GM12875 (cell line): ENCODE measurements around the gene SEC61G.

Experiments used
- H3K4me3 ChIP-seq: one replicate; pipeline ENCODE4 v1.5.1; 2011; ENCODE audit warnings: low read depth, low read length, control low read depth
- TF ChIP-seq, protein P1 (sequence below): IDR thresholded peaks from 2 replicates; pipeline ENCODE4 v1.5.1; 2011; ENCODE audit warnings: low read depth, mild to moderate bottlenecking, control low read depth, inconsistent platforms, low read length, moderate library complexity, borderline replicate concordance; ENCODE audit not compliant: insufficient read depth

The SEC61G gene

DNA sequence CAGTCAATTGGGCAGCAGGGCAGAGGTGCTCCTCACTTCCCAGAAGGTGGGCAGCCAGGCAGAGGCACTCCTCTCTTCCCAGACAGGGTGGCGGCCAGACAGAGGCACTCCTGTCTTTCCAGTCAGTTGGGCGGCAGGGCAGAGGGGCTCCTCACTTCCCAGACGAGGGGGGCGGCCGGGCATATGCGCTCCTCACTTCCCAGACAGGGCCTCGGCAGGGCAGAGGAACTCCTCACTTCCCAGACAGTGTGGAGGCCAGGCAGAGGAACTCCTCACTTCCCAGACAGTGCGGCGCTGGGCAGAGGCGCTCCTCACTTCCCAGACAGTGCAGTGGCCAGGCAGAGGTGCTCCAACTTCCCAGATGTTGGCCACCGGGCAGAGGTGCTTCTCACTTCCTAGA is 33.4 kb upstream of the SEC61G start:
- no peak overlapping the region for H3K4me3 ChIP-seq

GRCh38 chr7:54788664-54789063 is 29.7 kb upstream of the SEC61G start:
- H3K4me3 ChIP-seq = no peak overlapping the region

More for the DNA sequence above, 33.4 kb upstream of the SEC61G start:
- TF ChIP-seq, protein P1, sequence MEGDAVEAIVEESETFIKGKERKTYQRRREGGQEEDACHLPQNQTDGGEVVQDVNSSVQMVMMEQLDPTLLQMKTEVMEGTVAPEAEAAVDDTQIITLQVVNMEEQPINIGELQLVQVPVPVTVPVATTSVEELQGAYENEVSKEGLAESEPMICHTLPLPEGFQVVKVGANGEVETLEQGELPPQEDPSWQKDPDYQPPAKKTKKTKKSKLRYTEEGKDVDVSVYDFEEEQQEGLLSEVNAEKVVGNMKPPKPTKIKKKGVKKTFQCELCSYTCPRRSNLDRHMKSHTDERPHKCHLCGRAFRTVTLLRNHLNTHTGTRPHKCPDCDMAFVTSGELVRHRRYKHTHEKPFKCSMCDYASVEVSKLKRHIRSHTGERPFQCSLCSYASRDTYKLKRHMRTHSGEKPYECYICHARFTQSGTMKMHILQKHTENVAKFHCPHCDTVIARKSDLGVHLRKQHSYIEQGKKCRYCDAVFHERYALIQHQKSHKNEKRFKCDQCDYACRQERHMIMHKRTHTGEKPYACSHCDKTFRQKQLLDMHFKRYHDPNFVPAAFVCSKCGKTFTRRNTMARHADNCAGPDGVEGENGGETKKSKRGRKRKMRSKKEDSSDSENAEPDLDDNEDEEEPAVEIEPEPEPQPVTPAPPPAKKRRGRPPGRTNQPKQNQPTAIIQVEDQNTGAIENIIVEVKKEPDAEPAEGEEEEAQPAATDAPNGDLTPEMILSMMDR = no peak

GRCh38 chr7:54785261-54785660 is 26.2 kb upstream of the SEC61G start:
- H3K4me3 ChIP-seq = no peak overlapping the region
- TF ChIP-seq, protein P1 = no peak

More at GRCh38 chr7:54788664-54789063, 29.7 kb upstream of the SEC61G start:
- TF ChIP-seq, protein P1 = peak; percentile 40; the same call in 1 of the 2 replicates

- H3K4me3 ChIP-seq = no peak overlapping the region
- TF ChIP-seq, protein P1 = no peak
Observed at GRCh38 chr7:54783952-54784351, 24.9 kb upstream of the SEC61G start.

- no peak overlapping the region for H3K4me3 ChIP-seq
- TF ChIP-seq, protein P1 = no peak
Observed at GRCh38 chr7:54782829-54783228, 23.8 kb upstream of the SEC61G start.

GRCh38 chr7:54782314-54782713 is 23.3 kb upstream of the SEC61G start:
- TF ChIP-seq, protein P1 = no peak
- H3K4me3 ChIP-seq = no peak overlapping the region

DNA sequence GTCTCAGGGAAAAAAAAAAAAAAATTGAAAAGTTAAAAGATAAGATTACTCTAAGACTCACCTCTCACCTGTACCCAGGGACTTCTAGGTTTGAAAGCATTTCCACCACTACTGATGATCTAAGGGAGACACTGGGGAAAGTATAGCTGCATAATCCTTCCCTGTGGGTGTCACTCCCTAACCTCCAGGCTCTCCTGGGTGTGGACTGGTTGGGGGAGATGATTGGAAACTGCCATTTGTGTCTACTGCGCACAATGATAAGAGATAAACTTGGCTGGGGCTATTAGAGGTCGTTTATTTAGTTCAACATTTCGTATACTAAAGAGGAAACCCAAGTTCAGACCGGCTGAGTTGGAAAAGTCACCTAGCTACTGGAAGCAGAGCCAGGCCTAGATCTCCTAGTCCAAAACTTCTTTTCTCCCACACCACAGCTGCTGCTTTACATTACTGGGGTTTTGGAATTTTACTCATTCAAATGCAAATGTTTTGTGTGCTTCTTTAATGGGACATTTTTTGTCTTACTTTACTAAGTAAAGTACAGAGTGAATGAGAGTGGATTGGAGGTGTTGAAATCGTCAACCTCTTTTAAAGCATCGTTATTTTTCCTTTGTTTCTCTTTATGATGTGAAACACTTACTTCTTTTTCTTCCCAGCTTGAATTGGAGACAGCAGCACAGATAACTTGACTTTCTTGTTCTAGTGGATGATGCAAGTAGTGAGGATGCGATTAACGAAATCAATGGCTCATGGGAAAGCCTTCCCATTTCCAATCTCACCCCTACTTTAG is 22.3 kb upstream of the SEC61G start:
- TF ChIP-seq, protein P1 = no peak
- H3K4me3 ChIP-seq = no peak overlapping the region
